Keratinocyte (primary cell): ENCODE data around the gene ERBB2. TPM values are rescaled to one million over a fixed set of nuclear protein-coding genes. Genes with fewer than 3 reads are reported as not detected.

Source experiments
- DNase-seq: peaks from one replicate; pipeline ENCODE4 v3.0.0-alpha.2; 2011; ENCODE audit warnings: low read depth, missing footprints, low spot score
- FAIRE-seq: peaks from 2 replicates; lab custom pipeline; 2011; peaks lifted over from hg19 to GRCh38; lab: Jason Lieb, UNC
- H2AFZ ChIP-seq: 2 replicates; pipeline ENCODE4 v1.6.0; 2012; ENCODE audit warnings: low read length, control low read depth, inconsistent platforms; ENCODE audit not compliant: control insufficient read depth
- H3K27ac ChIP-seq: 2 replicates; pipeline ENCODE4 v1.5.1; 2011; ENCODE audit warnings: low read length; ENCODE audit not compliant: control insufficient read depth, insufficient read depth
- H3K27me3 ChIP-seq: 3 replicates; pipeline ENCODE4 v1.6.0; 2011; ENCODE audit warnings: low read length; ENCODE audit not compliant: control insufficient read depth, insufficient read depth; ENCODE audit errors: extremely low read depth
- H3K36me3 ChIP-seq, 2 experiments: 2 replicates in 1 of 2; 3 replicates in 1 of 2; pipeline ENCODE4 v1.5.1; 2011; ENCODE audit warnings: low read length in 2 of 2, mild to moderate bottlenecking in 1 of 2; ENCODE audit not compliant: control insufficient read depth in 2 of 2, insufficient read depth in 2 of 2; ENCODE audit errors: extremely low read depth in 1 of 2
- H3K4me1 ChIP-seq: 3 replicates; pipeline ENCODE4 v1.5.1; 2011; ENCODE audit warnings: low read length; ENCODE audit not compliant: control insufficient read depth, insufficient read depth; ENCODE audit errors: extremely low read depth
- H3K4me2 ChIP-seq: 3 replicates; pipeline ENCODE4 v1.6.0; 2011; ENCODE audit warnings: low read depth, low read length; ENCODE audit not compliant: control insufficient read depth, insufficient read depth; ENCODE audit errors: extremely low read depth
- H3K4me3 ChIP-seq, 3 experiments: fragments of 200-600 bp in 1 of 3; sonication (generic) in 1 of 3; 2 replicates in 2 of 3; 3 replicates in 1 of 3; pipeline ENCODE4 v1.5.1; 2011 to 2016; ENCODE audit warnings: low read length in 3 of 3, mild to moderate bottlenecking in 3 of 3, control low read depth in 2 of 3, inconsistent platforms in 1 of 3, low read depth in 1 of 3, mixed read lengths in 1 of 3, mixed run types in 1 of 3, moderate library complexity in 1 of 3; ENCODE audit not compliant: control insufficient read depth in 2 of 3, insufficient read depth in 2 of 3; ENCODE audit errors: extremely low read depth in 1 of 3
- H3K79me2 ChIP-seq: 2 replicates; pipeline ENCODE4 v1.6.0; 2012; ENCODE audit warnings: low read length; ENCODE audit not compliant: control insufficient read depth, insufficient read depth
- H3K9ac ChIP-seq: 3 replicates; pipeline ENCODE4 v1.6.0; 2011; ENCODE audit warnings: low read length; ENCODE audit not compliant: control insufficient read depth, insufficient read depth; ENCODE audit errors: extremely low read depth
- H3K9me1 ChIP-seq: 3 replicates; pipeline ENCODE4 v1.6.0; 2011; ENCODE audit warnings: low read length; ENCODE audit not compliant: control insufficient read depth, insufficient read depth; ENCODE audit errors: extremely low read depth
- H3K9me3 ChIP-seq: 2 replicates; pipeline ENCODE4 v1.5.1; 2012; ENCODE audit warnings: low read depth, low read length; ENCODE audit not compliant: control insufficient read depth
- H4K20me1 ChIP-seq: 3 replicates; pipeline ENCODE4 v1.6.0; 2011; ENCODE audit warnings: low read length; ENCODE audit not compliant: control insufficient read depth, insufficient read depth; ENCODE audit errors: extremely low read depth
- CTCF ChIP-seq, 3 experiments: IDR thresholded peaks in 1 of 3; conservative IDR thresholded peaks in 1 of 3; optimal IDR thresholded peaks in 1 of 3; 2 replicates in 2 of 3; 3 replicates in 1 of 3; pipeline versions ENCODE3 to v1.5.1; 2011; ENCODE audit warnings: low read length in 3 of 3, mild to moderate bottlenecking in 3 of 3, moderate library complexity in 2 of 3, control low read depth in 1 of 3, inconsistent platforms in 1 of 3; ENCODE audit not compliant: insufficient read depth in 2 of 3; ENCODE audit errors: extremely low read depth in 1 of 3
- EZH2 ChIP-seq: IDR thresholded peaks from one replicate; pipeline ENCODE4 v1.6.1; 2012; ENCODE audit warnings: inconsistent platforms, mild to moderate bottlenecking, low read length, moderate library complexity
- dilution Hi-C: fragments of 300-500 bp; cut with MboI; formaldehyde crosslinking; loops from one replicate; pipeline ENCODE4 v1.7.0; 2020; ENCODE audit warnings: low sequenced_read_pairs; ENCODE audit not compliant: extremely low pct_ligation_motif_present
- polyA plus RNA-seq, 5 experiments: library from polyadenylated mRNA; depleted of rRNA in 3 of 5; stranded (reverse) in 3 of 5; stranded (forward) in 1 of 5; unstranded in 1 of 5; fragments of >200 nt; gene quantifications; 1 replicate in 1 of 5; 2 replicates in 3 of 5; 3 replicates in 1 of 5; pipeline versions ENCODE4 v1.2.1 to v1.2.3, GENCODE V29; 2011 to 2012; ENCODE audit warnings: missing spikeins in 2 of 5, low read depth in 1 of 5, low replicate concordance in 1 of 5

Gene ERBB2
- polyA plus RNA-seq, 1 donor (not counting 4 experiments of a cell fraction or from before 2014, with no cell fraction given) = 21.4 TPM

GRCh38 chr17:39655105-39655504 lies 44.8 kb upstream of the ERBB2 start:
- no peak for FAIRE-seq
- no peak overlapping the region for H3K27ac ChIP-seq
- dilution Hi-C loops = no loop called here

GRCh38 chr17:39658346-39658745 lies 41.5 kb upstream of the ERBB2 start:
- Histone ChIP-seq H3K4me2 (no peak overlapping the region), H3K9me1 (no peaks in the 10 kb centered on the region), H3K9me3 (no peaks in the 10 kb centered on the region), H3K4me1 (no peaks in the 10 kb centered on the region), H2AFZ (no peak overlapping the region), H3K9ac (no peak overlapping the region), H4K20me1 (peaks cover 3% of the 10 kb centered on the region), H3K36me3 (peaks cover 6 to 19% of the 10 kb centered on the region in 2 experiments), H3K27me3 (no peaks in the 10 kb centered on the region), H3K27ac (no peak overlapping the region), H3K79me2 (no peaks in the 10 kb centered on the region), H3K4me3 (no peak overlapping the region)
- TF ChIP-seq CTCF (optimal IDR thresholded peaks at IDR 0.05 in 1 of 3, IDR thresholded peaks at IDR 0.05 in 1 of 3, conservative IDR thresholded peaks at IDR 0.05 in 1 of 3; ENCODE audit: extremely low read depth in 1 of 3, insufficient read depth in 2 of 3, low read length in 3 of 3) = no peak
- TF ChIP-seq EZH2 = no peak
- DNase-seq = no peak
- dilution Hi-C loops = no loop called here
- FAIRE-seq = no peak

More at GRCh38 chr17:39655105-39655504, 44.8 kb upstream of the ERBB2 start:
- H3K4me1 ChIP-seq = no peaks in the 10 kb centered on the region
- H3K36me3 ChIP-seq = peaks cover 6 to 16% of the 10 kb centered on the region in 2 experiments
- H3K79me2 ChIP-seq = no peaks in the 10 kb centered on the region
- H4K20me1 ChIP-seq = peaks cover 3% of the 10 kb centered on the region
- no peak overlapping the region for H3K4me2 ChIP-seq
- TF ChIP-seq EZH2 (no peak), CTCF (optimal IDR thresholded peaks at IDR 0.05 in 1 of 3, IDR thresholded peaks at IDR 0.05 in 1 of 3, conservative IDR thresholded peaks at IDR 0.05 in 1 of 3; ENCODE audit: extremely low read depth in 1 of 3, insufficient read depth in 2 of 3, low read length in 3 of 3) (no peak)
- no peak overlapping the region for H2AFZ ChIP-seq
- no peak for DNase-seq
- no peak overlapping the region for H3K4me3 ChIP-seq
- no peak overlapping the region for H3K9ac ChIP-seq
- H3K27me3 ChIP-seq = no peaks in the 10 kb centered on the region
- H3K9me3 ChIP-seq = no peaks in the 10 kb centered on the region
- H3K9me1 ChIP-seq = no peaks in the 10 kb centered on the region
